Measurements from ENCODE around the gene TAPBP.

TAPBP gene

DNA sequence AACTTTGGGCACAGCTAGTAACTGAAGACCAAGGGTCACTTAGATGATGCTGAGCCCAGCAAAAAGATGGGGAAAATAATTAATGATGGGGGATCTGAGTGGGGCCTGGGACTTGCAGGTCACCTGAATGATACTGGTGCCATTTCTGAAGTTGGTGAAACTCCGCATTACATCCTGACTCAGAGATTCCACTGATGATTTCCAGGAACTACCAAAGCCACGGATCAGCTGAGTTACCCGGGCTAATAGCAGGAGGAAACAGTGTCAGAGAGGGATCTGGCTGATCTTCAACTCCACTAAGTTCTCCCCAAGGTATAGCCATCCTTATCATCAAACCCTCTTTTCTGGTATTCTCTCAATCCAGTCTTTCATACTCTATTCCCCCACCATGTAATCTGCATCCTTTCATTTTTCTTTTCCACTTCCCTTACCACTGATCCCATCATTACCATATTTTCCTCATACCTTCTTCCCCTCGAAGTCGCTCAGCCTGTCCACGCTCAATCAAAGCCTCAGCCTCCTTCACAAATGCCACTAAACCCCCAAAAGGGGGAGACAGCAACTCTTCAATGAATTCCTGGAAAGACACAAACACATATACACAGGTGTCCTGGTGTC is 62.4 kb downstream of the TAPBP start:
- H3K27me3 ChIP-seq (ENCODE audit: insufficient read depth, low read length, poor library complexity) = no peaks in the 10 kb centered on the region
- TF ChIP-seq, protein P1, sequence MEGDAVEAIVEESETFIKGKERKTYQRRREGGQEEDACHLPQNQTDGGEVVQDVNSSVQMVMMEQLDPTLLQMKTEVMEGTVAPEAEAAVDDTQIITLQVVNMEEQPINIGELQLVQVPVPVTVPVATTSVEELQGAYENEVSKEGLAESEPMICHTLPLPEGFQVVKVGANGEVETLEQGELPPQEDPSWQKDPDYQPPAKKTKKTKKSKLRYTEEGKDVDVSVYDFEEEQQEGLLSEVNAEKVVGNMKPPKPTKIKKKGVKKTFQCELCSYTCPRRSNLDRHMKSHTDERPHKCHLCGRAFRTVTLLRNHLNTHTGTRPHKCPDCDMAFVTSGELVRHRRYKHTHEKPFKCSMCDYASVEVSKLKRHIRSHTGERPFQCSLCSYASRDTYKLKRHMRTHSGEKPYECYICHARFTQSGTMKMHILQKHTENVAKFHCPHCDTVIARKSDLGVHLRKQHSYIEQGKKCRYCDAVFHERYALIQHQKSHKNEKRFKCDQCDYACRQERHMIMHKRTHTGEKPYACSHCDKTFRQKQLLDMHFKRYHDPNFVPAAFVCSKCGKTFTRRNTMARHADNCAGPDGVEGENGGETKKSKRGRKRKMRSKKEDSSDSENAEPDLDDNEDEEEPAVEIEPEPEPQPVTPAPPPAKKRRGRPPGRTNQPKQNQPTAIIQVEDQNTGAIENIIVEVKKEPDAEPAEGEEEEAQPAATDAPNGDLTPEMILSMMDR (IDR thresholded peaks at IDR 0.05; ENCODE audit: borderline replicate concordance, extremely low read depth, low read length, poor library complexity, severe bottlenecking) = peak; percentile 4
- TF ChIP-seq EZH2 (IDR thresholded peaks at IDR 0.05; ENCODE audit: borderline replicate concordance, low read depth, low read length, severe bottlenecking) = no peak
- no peak for DNase-seq
- no peaks in the 10 kb centered on the region for H3K9me3 ChIP-seq (ENCODE audit: insufficient read depth, low read length, severe bottlenecking)
- H3K36me3 ChIP-seq (ENCODE audit: insufficient read depth, low read length) = peaks cover 21% of the 10 kb centered on the region
- peaks cover 14% of the 10 kb centered on the region for H3K79me2 ChIP-seq (ENCODE audit: insufficient read depth, low read length)
- H3K4me3 ChIP-seq (ENCODE audit: low read depth in 1 of 2, low read length in 2 of 2) = no peak overlapping the region
- no peaks in the 10 kb centered on the region for H4K20me1 ChIP-seq (ENCODE audit: insufficient read depth, low read length)
- ATAC-seq (ENCODE audit: insufficient read depth, low read depth) = no peak
- no peak overlapping the region for H3K27ac ChIP-seq (ENCODE audit: low read length)
- H3K9ac ChIP-seq (ENCODE audit: low read depth, low read length) = no peak overlapping the region
- peaks cover 39% of the 10 kb centered on the region for H3K4me1 ChIP-seq (ENCODE audit: insufficient read depth, low read length)
- H2AFZ ChIP-seq (ENCODE audit: low read depth, low read length) = no peak overlapping the region
- H3K4me2 ChIP-seq (ENCODE audit: insufficient read depth, low read length) = peak overlapping the region; percentile 8; the same call in 1 of the 2 replicates

DNA sequence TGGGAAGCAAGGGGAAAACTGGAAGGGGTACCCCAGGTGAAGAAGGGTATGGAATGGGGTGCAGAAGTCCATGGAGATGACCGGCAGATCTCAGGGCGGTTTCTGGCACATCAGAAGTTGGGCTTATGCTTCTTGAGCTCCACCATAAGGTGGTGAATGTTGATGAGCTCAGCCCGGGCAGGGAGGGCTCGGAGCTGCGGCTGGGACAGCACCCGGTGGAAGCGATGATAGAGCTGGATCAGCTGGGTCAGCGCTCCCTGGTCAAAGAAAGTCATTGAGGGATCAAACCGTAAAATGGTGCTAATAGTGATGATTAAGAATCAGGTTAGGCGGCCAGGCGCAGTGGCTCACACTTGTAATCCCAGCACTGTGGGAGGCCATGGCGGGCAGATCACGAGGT is 63.1 kb downstream of the TAPBP start:
- no peaks in the 10 kb centered on the region for H4K20me1 ChIP-seq (ENCODE audit: insufficient read depth, low read length)
- peaks cover 21% of the 10 kb centered on the region for H3K36me3 ChIP-seq (ENCODE audit: insufficient read depth, low read length)
- H3K27me3 ChIP-seq (ENCODE audit: insufficient read depth, low read length, poor library complexity) = no peaks in the 10 kb centered on the region
- no peak overlapping the region for H2AFZ ChIP-seq (ENCODE audit: low read depth, low read length)
- H3K27ac ChIP-seq (ENCODE audit: low read length) = peak overlapping the region; percentile 85
- peaks cover 39% of the 10 kb centered on the region for H3K4me1 ChIP-seq (ENCODE audit: insufficient read depth, low read length)
- H3K9me3 ChIP-seq (ENCODE audit: insufficient read depth, low read length, severe bottlenecking) = no peaks in the 10 kb centered on the region
- no peak for ATAC-seq (ENCODE audit: insufficient read depth, low read depth)
- peak overlapping the region; percentile 88 for H3K4me2 ChIP-seq (ENCODE audit: insufficient read depth, low read length)
- H3K4me3 ChIP-seq (ENCODE audit: low read depth in 1 of 2, low read length in 2 of 2) = peak overlapping the region in 1 of 2 experiments; percentile 63; a peak in 2 of 4 replicates
- H3K9ac ChIP-seq (ENCODE audit: low read depth, low read length) = peak overlapping the region; percentile 72; the same call in 1 of the 2 replicates
- DNase-seq = no peak
- no peak for TF ChIP-seq EZH2 (IDR thresholded peaks at IDR 0.05; ENCODE audit: borderline replicate concordance, low read depth, low read length, severe bottlenecking)
- TF ChIP-seq, protein P1 (IDR thresholded peaks at IDR 0.05; ENCODE audit: borderline replicate concordance, extremely low read depth, low read length, poor library complexity, severe bottlenecking) = no peak
- H3K79me2 ChIP-seq (ENCODE audit: insufficient read depth, low read length) = peaks cover 14% of the 10 kb centered on the region

DNA sequence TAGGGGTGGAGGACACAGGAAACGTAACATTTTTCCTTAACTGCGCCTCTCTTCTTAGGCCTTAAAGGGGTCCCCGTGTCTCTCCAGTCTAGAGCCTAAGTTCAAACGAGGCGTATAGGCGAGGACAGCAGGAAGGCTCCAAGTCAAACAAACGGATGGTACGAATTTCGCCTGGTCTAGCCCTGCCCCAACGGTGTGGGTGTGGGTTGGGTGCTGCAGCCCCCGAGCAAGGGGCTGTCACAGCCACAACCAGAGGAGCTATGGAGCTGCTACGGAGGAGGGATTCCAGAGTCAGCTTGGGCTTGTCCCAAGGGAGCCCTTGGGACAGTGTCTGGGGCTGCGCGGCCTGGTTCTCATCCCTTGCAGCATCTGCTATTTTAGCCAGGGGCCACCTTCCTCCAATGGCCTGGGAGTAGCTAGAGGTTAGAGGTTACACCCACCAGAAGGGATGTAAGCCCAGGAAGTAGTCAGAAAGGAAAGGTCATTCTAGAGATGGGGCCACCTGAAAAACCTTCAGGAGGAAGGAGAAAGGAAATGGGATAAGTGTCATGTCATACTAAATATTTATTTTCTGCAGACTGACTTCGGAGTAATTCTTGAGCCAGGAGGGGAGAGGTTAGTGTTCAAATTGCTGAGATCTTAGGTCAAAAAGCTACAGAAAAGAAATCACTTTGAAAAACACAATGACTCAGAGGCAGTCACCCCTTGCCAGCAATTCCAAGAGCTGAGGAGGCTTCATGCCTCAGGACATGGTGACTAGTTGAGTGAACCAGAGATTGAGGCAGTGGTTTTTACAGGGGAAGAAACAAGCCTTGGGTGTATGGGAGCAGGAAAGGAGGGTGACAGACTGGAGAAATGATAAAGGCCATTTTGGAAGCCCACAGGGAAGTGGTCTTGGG is 63.9 kb downstream of the TAPBP start:
- Histone ChIP-seq H3K27ac (ENCODE audit: low read length) (peak overlapping the region; percentile 85), H3K9me3 (ENCODE audit: insufficient read depth, low read length, severe bottlenecking) (no peaks in the 10 kb centered on the region), H3K4me2 (ENCODE audit: insufficient read depth, low read length) (peak overlapping the region; percentile 88), H3K27me3 (ENCODE audit: insufficient read depth, low read length, poor library complexity) (no peaks in the 10 kb centered on the region), H4K20me1 (ENCODE audit: insufficient read depth, low read length) (no peaks in the 10 kb centered on the region), H3K9ac (ENCODE audit: low read depth, low read length) (peak overlapping the region; percentile 72), H3K4me3 (ENCODE audit: low read depth in 1 of 2, low read length in 2 of 2) (peak overlapping the region; percentile 45 to 63), H3K36me3 (ENCODE audit: insufficient read depth, low read length) (peaks cover 18% of the 10 kb centered on the region), H2AFZ (ENCODE audit: low read depth, low read length) (peak overlapping the region; percentile 81), H3K79me2 (ENCODE audit: insufficient read depth, low read length) (peaks cover 14% of the 10 kb centered on the region), H3K4me1 (ENCODE audit: insufficient read depth, low read length) (peaks cover 39% of the 10 kb centered on the region)
- ATAC-seq (ENCODE audit: insufficient read depth, low read depth) (no peak; the same call in 1 of the 3 replicates), DNase-seq (no peak)
- no peak for TF ChIP-seq EZH2 (IDR thresholded peaks at IDR 0.05; ENCODE audit: borderline replicate concordance, low read depth, low read length, severe bottlenecking)
- TF ChIP-seq, protein P1 (IDR thresholded peaks at IDR 0.05; ENCODE audit: borderline replicate concordance, extremely low read depth, low read length, poor library complexity, severe bottlenecking) = no peak
